Type B pancreatic cell (in vitro differentiated cells): ENCODE measurements around the gene GLIPR2. TPM values are rescaled to one million over a fixed set of nuclear protein-coding genes. Genes with fewer than 3 reads are reported as not detected.
A peak's percentile ranks its signal among the peaks of the same experiment; 100 is the strongest.

Experiments used
- DNase-seq: peaks from one replicate; pipeline ENCODE4 v3.0.0; 2021; ENCODE audit warnings: mixed read lengths; ENCODE audit not compliant: unreplicated experiment; ENCODE audit errors: extremely low spot score
- H3K27ac Mint-ChIP-seq: 2 replicates; pipeline ENCODE4 v1.8.0; 2021; ENCODE audit warnings: mild to moderate bottlenecking, mixed read lengths
- H3K27me3 Mint-ChIP-seq: 2 replicates; pipeline ENCODE4 v1.8.0; 2021; ENCODE audit warnings: mixed read lengths
- H3K36me3 Mint-ChIP-seq: 2 replicates; pipeline ENCODE4 v1.8.0; 2021; ENCODE audit warnings: mixed read lengths
- H3K4me1 Mint-ChIP-seq: one replicate; pipeline ENCODE4 v1.8.0; 2021; ENCODE audit warnings: mixed read lengths; ENCODE audit not compliant: unreplicated experiment
- H3K4me3 Mint-ChIP-seq: 2 replicates; pipeline ENCODE4 v1.8.0; 2021; ENCODE audit warnings: mild to moderate bottlenecking, mixed read lengths
- H3K9me3 Mint-ChIP-seq: 2 replicates; pipeline ENCODE4 v1.8.0; 2021; ENCODE audit warnings: mixed read lengths
- CTCF ChIP-seq: fragments of 200-600 bp; sonication (generic); conservative IDR thresholded peaks from 2 replicates; pipeline ENCODE4 v1.5.0; 2021; ENCODE audit warnings: antibody characterized with exemption, mild to moderate bottlenecking
- total RNA-seq: library from RNA; stranded (reverse); gene quantifications from 2 replicates; pipeline ENCODE4 v1.2.1, GENCODE V29; 2021; ENCODE audit warnings: low replicate concordance

Gene GLIPR2
- total RNA-seq, 1 donor from 2014 or later: 17.8 TPM

- H3K9me3 Mint-ChIP-seq: no peaks in the 10 kb centered on the region
- H3K4me3 Mint-ChIP-seq: no peak overlapping the region
- TF ChIP-seq CTCF: peak; percentile 85
- H3K4me1 Mint-ChIP-seq: peaks cover 9% of the 10 kb centered on the region
- DNase-seq: peak; percentile 76
- H3K36me3 Mint-ChIP-seq: peaks cover 7% of the 10 kb centered on the region
- H3K27me3 Mint-ChIP-seq: no peaks in the 10 kb centered on the region
- peak overlapping the region; percentile 43 for H3K27ac Mint-ChIP-seq
These were observed 33.6 kb upstream of the GLIPR2 start for GRCh38 chr9:36102742-36103495.

- Mint-ChIP-seq H3K36me3 (peaks cover 11% of the 10 kb centered on the region), H3K4me1 (peaks cover 5% of the 10 kb centered on the region)
These were observed 27.5 kb upstream of the GLIPR2 start for GRCh38 chr9:36109071-36109470.

GRCh38 chr9:36110434-36110833, 26.1 kb upstream of the GLIPR2 start:
- TF ChIP-seq CTCF: no peak
- Mint-ChIP-seq H3K4me1 (peaks cover 5% of the 10 kb centered on the region), H3K27me3 (no peaks in the 10 kb centered on the region), H3K36me3 (peaks cover 7% of the 10 kb centered on the region), H3K27ac (no peak overlapping the region), H3K9me3 (no peaks in the 10 kb centered on the region), H3K4me3 (no peak overlapping the region)
- DNase-seq: no peak

More at GRCh38 chr9:36109071-36109470, 27.5 kb upstream of the GLIPR2 start:
- TF ChIP-seq CTCF: no peak
- no peak for DNase-seq
- no peaks in the 10 kb centered on the region for H3K9me3 Mint-ChIP-seq
- no peaks in the 10 kb centered on the region for H3K27me3 Mint-ChIP-seq
- H3K4me3 Mint-ChIP-seq: no peak overlapping the region
- no peak overlapping the region for H3K27ac Mint-ChIP-seq

GRCh38 chr9:36112516-36112915, 24.0 kb upstream of the GLIPR2 start:
- peaks cover 5% of the 10 kb centered on the region for H3K4me1 Mint-ChIP-seq
- no peak for TF ChIP-seq CTCF
- no peak for DNase-seq
- peaks cover 13% of the 10 kb centered on the region for H3K36me3 Mint-ChIP-seq
- no peak overlapping the region for H3K27ac Mint-ChIP-seq
- no peak overlapping the region for H3K4me3 Mint-ChIP-seq
- H3K27me3 Mint-ChIP-seq: no peaks in the 10 kb centered on the region
- no peaks in the 10 kb centered on the region for H3K9me3 Mint-ChIP-seq

- H3K27ac Mint-ChIP-seq: no peak overlapping the region
- peaks cover 17% of the 10 kb centered on the region for H3K36me3 Mint-ChIP-seq
- DNase-seq: no peak
- TF ChIP-seq CTCF: no peak
- no peaks in the 10 kb centered on the region for H3K27me3 Mint-ChIP-seq
- no peak overlapping the region for H3K4me3 Mint-ChIP-seq
- H3K4me1 Mint-ChIP-seq: peaks cover 5% of the 10 kb centered on the region
- H3K9me3 Mint-ChIP-seq: no peaks in the 10 kb centered on the region
These were observed 22.5 kb upstream of the GLIPR2 start for GRCh38 chr9:36113999-36114398.
